Retina (tissue), 1 donor: Measurements from ENCODE around the gene SMIM33.
A peak's percentile ranks its signal among the peaks of the same experiment; 100 is the strongest.
"Not testable (repeated sequence)": the region's sequence is repeated elsewhere in the genome, so short reads cannot be mapped to it uniquely, and the experiment has no call there.

Experiments used
- DNase-seq: peaks from one replicate; pipeline ENCODE4 v3.0.0-alpha.2; 2016

Gene SMIM33

GRCh38 chr5:139486201-139486600 lies 15.4 kb downstream of the SMIM33 start:
- DNase-seq = no peak

DNA sequence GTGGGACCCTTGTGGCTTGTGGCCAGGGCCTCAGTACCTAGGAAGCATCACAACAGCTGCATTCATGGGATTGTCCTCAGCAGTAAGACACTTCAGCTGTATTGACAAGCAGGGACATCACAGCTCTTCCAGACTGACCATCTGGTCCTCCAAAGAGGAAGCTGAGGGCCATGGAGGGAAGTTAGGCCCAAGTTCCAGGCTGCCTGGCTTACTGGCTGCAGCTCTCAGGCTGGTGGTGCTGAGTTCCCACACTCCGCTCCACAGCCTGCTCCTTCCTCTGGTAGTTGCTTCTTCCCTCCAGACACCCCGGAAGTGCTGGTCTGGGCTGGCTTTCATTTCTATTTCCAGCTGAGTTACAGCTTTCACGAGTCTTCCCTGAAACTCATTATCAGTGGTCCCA lies 17.5 kb downstream of the SMIM33 start:
- no peak for DNase-seq

- DNase-seq = no peak
Observed at GRCh38 chr5:139492700-139493192, 21.9 kb downstream of the SMIM33 start.

DNA sequence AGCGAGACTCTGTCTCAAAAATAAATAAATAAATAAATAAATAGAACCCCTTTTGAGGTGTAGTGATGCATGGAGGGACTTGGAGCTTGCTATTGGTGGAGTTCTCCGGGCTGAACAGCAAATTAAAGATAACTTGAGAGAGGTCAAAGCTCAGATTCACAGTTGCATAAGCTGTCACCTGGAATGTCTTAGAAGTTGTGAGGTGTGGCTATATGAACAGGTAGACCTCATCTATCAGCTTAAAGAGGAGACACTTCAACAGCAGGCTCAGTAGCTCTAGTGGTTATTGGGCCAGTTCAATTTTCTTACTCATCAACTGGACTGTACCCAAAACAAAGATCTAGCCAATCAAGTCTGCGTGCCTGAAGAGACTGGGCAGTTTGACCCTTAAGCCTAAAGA lies 23.5 kb downstream of the SMIM33 start:
- no peak for DNase-seq

GRCh38 chr5:139494832-139495231 lies 24.0 kb downstream of the SMIM33 start:
- DNase-seq = no peak

DNA sequence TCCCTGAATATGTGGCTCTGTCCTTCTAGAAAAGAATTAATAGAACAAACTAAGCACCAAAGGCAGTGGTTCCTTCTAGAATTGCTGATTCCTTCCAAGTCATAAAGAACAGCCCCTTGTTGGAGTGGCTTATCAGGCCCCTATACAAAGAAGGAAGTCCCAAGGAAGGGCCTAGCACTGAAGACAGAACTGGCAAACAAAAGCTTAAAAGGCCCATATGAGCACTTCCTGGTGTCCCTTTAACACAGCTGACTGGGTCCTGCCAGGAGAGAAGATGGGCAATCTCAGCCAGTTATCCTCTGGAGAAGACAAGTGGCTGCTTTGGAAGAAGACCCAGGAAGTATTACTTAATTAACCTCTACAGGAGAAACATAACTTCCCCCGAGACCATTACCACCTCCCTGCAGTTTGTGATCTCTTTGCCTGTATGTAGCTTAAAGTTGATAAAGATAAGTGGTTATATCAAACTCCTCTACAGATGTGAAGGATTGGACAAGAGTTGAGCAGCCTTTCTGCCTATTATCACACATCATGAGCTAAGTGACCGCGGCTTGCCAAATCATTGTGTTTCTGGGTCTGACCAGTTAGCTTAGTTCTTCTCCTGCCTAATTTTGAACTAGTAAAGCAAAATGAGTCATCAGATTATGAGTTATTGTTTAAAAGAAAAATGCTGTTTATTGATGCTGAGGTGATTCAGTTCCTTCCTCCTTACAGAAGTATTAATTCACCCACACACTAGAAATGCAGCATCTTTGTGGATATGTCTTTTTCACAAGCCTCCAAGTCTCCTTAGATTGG lies 25.0 kb downstream of the SMIM33 start:
- DNase-seq = no peak

DNA sequence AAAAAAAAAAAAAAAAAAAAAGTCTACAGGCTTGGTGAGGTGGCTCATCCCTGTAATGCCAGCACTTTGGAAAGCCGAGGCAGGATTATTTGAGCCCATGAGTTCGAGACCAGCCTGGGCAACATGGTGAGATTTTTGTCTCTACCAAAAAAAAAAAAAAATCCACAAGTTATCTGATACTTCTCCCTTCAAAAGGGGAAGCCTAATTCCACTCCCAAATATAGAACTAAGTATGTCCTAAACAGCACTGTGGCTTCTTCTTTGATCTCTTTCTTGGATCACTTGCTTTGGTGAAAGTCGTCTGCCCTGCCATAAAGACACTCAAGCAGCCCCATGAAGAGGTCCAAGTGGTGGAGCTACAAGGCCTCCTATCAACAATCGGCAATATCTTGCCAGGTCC lies 30.6 kb downstream of the SMIM33 start:
- DNase-seq = no peak

DNA sequence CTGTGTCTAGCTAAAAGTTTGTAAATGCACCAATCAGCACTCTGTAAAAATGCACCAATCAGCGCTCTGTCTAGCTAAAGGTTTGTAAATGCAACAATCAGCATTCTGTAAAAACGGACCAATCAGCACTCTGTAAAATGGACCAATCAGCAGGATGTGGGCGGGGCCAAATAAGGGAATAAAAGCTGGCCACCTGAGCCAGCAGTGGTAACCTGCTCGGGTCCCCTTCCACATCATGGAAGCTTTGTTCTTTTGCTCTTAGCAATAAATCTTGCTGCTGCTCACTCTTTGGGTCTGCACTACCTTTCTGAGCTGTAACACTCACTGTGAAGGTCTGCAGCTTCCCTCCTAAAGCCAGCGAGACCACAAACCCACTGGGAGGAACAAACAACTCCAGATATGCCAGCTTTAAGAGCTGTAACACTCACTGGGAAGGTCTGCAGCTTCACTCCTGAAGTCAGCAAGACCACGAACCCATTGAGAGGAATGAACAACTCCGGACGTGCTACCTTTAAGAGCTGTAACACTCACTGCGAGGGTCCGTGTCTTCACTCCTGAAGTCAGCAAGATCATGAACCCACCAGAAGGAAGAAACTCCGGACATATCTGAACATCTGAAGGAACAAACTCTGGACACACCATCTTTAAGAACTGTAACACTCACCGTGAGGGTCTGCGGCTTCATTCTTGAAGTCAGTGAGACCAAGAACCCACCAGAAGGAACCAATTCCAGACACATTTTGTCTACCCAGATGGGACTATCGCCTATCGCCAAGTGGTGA lies 32.4 kb downstream of the SMIM33 start:
- not testable (repeated sequence) for DNase-seq

DNA sequence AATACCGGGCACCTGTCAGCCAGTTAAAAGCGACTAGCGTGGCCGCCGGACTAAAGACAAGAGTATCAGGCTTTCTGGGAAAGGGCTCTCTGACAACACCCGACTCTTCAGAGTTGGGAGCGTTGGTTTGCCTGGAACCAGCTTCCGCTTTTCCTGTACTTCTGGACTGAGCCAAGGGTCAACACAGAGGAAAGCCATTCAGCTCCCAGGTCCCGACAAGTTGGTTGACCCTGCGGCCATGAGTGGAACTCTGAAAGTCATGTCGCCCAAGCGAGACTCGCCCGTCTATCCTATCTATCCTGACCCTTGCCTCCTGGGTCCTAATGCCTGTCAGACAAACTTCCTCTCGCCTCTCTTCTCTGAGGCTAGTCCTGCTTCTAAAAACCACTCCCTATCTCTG lies 33.1 kb downstream of the SMIM33 start:
- DNase-seq = not testable (repeated sequence)

GRCh38 chr5:139504722-139505121 lies 33.9 kb downstream of the SMIM33 start:
- not testable (repeated sequence) for DNase-seq

GRCh38 chr5:139512786-139513390 lies 42.1 kb downstream of the SMIM33 start:
- DNase-seq = no peak

- peak; percentile 68 for DNase-seq
Observed at GRCh38 chr5:139513434-139513833, 42.6 kb downstream of the SMIM33 start.

DNA sequence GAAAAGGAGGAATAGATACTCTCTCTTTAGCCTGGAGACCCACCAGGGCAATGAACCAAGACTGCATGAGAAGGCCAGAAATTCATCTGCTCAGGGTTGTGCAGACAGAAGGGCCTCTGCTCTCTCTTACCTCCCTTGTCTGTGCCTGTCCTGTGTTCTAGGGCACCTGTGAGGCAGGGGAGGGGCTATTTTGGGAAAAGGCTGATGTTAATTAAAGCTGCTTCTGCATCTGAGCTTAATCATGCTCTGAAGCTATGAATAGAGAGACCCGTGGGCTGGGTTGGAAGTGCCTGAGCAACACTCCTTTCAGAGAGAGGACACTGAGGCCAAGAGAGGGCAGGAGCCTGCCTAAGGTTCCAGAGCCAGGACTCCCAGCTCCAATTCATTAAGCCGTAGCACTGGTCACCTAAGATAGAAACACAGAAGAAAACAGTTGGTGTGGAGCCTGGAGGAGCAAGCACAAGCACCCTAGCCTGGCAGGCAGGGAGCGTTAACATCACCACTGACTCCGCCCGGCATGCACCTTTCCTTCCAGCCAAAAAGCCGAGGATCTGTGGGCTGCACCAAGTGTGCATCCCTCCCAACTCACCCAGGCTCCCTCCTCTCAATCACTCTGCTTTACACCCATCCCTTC lies 43.2 kb downstream of the SMIM33 start:
- DNase-seq = no peak

DNA sequence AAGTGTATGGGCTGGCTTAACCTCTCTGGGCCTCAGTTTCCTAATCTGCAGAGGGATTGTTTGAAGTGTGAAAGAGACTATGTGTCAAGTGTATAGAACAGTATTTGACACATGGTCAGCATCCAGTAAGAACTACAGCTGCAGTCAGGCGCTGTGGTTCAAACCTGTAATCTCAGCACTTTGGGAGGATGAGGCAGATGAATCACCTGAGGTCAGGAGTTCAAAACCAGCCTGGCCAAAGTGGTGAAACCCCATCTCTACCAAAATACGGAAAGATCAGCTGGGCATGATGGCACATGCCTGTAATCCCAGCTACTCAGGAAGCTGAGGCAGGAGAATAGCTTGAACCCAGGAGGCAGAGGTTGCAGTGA lies 43.7 kb downstream of the SMIM33 start:
- no peak for DNase-seq

- peak; percentile 99 for DNase-seq
Observed at GRCh38 chr5:139517683-139518564, 47.1 kb downstream of the SMIM33 start.
